H1 (cell line): ENCODE data around the gene TCEAL1. TPM values are rescaled to one million over a fixed set of nuclear protein-coding genes. Genes with fewer than 3 reads are reported as not detected.

Experiments used
- ASH2L ChIP-seq: fragments of 200-600, 300-600 bp; sonication (generic); IDR thresholded peaks from one replicate; pipeline ENCODE4 v1.7.1; 2017; ENCODE audit warnings: low read length
- CBX8 ChIP-seq: fragments of 300-800, 300-1000 bp; sonication (generic); IDR thresholded peaks from 2 replicates; pipeline ENCODE4 v1.7.1; 2016; ENCODE audit warnings: low read depth, low read length, borderline replicate concordance
- CREB1 ChIP-seq: IDR thresholded peaks from 2 replicates; pipeline ENCODE4 v1.6.1; 2012; ENCODE audit warnings: inconsistent platforms
- MAX ChIP-seq: IDR thresholded peaks from 2 replicates; pipeline ENCODE4 v1.6.1; 2012; ENCODE audit warnings: inconsistent platforms
- SIX5 ChIP-seq: IDR thresholded peaks from 2 replicates; pipeline ENCODE4 v1.6.1; 2011; ENCODE audit warnings: mild to moderate bottlenecking, low read depth, low read length
- polyA plus RNA-seq, 7 experiments: library from polyadenylated mRNA; depleted of rRNA in 3 of 7; stranded (reverse) in 5 of 7; unstranded in 2 of 7; fragments of >200 nt in 5 of 7; fragments of 200-250 nt in 2 of 7; gene quantifications; 1 replicate in 5 of 7; 2 replicates in 1 of 7; 4 replicates in 1 of 7; pipeline versions ENCODE4 v1.2.1 to v1.2.3, GENCODE V29; 2011 to 2013; ENCODE audit warnings: missing spikeins in 2 of 7, mixed read lengths in 2 of 7
- total RNA-seq: library from RNA; stranded (reverse); fragmentation: NEBNext Ultra II Directional; extraction: Animal tissue kit (Norgen Biotek cat#: 25700); gene quantifications from 2 replicates; pipeline ENCODE4 v1.2.1, GENCODE V29; 2021

The TCEAL1 gene
- total and polyA plus RNA-seq, 2 of the 8 experiments (the other 6 are each of a cell fraction or from before 2014, with no cell fraction given) = 3.9 to 4.1 TPM

- TF ChIP-seq MAX (peak; percentile 2; the same call in 1 of the 2 replicates), ASH2L (peak; percentile 21), SIX5 (no peak), CREB1 (no peak), CBX8 (no peak)
- TF ChIP-seq, all 59 proteins: peak for 10
These were observed 43.1 kb upstream of the TCEAL1 start, which contains the start of gene TCEAL4 (continued) for GRCh38 chrX:103585411-103586313.
